ENCODE data around the gene PWWP2A. TPM values are rescaled to one million over a fixed set of nuclear protein-coding genes. Genes with fewer than 3 reads are reported as not detected.

PWWP2A gene
- total RNA-seq, 1 experiment from 2014 or later, result 61.1 TPM

DNA sequence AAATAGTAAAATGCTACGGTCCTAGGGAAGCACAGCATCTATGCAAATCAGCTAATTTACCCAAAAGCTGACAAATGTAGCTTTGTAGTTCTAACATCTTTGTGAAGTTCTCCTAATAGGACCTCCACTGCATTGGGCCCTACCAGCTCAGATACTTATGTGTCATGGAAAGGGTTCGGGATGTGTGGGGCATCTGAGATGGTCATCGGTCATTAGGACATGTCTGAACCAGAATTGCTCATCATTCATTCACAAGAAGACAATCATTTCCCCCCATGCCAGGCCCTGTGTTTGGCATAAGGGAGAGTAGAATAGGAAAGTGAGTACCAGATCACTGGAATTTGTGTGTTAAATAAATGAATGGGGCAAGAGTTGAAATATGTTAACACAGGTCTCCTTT is 35.7 kb downstream of the PWWP2A start (continued):
- TF ChIP-seq, protein P1, sequence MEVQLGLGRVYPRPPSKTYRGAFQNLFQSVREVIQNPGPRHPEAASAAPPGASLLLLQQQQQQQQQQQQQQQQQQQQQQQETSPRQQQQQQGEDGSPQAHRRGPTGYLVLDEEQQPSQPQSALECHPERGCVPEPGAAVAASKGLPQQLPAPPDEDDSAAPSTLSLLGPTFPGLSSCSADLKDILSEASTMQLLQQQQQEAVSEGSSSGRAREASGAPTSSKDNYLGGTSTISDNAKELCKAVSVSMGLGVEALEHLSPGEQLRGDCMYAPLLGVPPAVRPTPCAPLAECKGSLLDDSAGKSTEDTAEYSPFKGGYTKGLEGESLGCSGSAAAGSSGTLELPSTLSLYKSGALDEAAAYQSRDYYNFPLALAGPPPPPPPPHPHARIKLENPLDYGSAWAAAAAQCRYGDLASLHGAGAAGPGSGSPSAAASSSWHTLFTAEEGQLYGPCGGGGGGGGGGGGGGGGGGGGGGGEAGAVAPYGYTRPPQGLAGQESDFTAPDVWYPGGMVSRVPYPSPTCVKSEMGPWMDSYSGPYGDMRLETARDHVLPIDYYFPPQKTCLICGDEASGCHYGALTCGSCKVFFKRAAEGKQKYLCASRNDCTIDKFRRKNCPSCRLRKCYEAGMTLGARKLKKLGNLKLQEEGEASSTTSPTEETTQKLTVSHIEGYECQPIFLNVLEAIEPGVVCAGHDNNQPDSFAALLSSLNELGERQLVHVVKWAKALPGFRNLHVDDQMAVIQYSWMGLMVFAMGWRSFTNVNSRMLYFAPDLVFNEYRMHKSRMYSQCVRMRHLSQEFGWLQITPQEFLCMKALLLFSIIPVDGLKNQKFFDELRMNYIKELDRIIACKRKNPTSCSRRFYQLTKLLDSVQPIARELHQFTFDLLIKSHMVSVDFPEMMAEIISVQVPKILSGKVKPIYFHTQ (CRISPR knock-in tag; IDR thresholded peaks at IDR 0.05), result no peak
- TF ChIP-seq, protein P2, sequence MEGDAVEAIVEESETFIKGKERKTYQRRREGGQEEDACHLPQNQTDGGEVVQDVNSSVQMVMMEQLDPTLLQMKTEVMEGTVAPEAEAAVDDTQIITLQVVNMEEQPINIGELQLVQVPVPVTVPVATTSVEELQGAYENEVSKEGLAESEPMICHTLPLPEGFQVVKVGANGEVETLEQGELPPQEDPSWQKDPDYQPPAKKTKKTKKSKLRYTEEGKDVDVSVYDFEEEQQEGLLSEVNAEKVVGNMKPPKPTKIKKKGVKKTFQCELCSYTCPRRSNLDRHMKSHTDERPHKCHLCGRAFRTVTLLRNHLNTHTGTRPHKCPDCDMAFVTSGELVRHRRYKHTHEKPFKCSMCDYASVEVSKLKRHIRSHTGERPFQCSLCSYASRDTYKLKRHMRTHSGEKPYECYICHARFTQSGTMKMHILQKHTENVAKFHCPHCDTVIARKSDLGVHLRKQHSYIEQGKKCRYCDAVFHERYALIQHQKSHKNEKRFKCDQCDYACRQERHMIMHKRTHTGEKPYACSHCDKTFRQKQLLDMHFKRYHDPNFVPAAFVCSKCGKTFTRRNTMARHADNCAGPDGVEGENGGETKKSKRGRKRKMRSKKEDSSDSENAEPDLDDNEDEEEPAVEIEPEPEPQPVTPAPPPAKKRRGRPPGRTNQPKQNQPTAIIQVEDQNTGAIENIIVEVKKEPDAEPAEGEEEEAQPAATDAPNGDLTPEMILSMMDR (IDR thresholded peaks at IDR 0.05), result no peak
- TF ChIP-seq, protein P3, sequence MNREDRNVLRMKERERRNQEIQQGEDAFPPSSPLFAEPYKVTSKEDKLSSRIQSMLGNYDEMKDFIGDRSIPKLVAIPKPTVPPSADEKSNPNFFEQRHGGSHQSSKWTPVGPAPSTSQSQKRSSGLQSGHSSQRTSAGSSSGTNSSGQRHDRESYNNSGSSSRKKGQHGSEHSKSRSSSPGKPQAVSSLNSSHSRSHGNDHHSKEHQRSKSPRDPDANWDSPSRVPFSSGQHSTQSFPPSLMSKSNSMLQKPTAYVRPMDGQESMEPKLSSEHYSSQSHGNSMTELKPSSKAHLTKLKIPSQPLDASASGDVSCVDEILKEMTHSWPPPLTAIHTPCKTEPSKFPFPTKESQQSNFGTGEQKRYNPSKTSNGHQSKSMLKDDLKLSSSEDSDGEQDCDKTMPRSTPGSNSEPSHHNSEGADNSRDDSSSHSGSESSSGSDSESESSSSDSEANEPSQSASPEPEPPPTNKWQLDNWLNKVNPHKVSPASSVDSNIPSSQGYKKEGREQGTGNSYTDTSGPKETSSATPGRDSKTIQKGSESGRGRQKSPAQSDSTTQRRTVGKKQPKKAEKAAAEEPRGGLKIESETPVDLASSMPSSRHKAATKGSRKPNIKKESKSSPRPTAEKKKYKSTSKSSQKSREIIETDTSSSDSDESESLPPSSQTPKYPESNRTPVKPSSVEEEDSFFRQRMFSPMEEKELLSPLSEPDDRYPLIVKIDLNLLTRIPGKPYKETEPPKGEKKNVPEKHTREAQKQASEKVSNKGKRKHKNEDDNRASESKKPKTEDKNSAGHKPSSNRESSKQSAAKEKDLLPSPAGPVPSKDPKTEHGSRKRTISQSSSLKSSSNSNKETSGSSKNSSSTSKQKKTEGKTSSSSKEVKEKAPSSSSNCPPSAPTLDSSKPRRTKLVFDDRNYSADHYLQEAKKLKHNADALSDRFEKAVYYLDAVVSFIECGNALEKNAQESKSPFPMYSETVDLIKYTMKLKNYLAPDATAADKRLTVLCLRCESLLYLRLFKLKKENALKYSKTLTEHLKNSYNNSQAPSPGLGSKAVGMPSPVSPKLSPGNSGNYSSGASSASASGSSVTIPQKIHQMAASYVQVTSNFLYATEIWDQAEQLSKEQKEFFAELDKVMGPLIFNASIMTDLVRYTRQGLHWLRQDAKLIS (CRISPR knock-in tag; IDR thresholded peaks at IDR 0.05; ENCODE audit: borderline replicate concordance), result no peak
- no peak for TF ChIP-seq JAZF1 (CRISPR knock-in tag; IDR thresholded peaks at IDR 0.05)
- no peak for TF ChIP-seq ZNF396 (CRISPR knock-in tag; IDR thresholded peaks at IDR 0.05; ENCODE audit: borderline replicate concordance)
- TF ChIP-seq, protein P4, sequence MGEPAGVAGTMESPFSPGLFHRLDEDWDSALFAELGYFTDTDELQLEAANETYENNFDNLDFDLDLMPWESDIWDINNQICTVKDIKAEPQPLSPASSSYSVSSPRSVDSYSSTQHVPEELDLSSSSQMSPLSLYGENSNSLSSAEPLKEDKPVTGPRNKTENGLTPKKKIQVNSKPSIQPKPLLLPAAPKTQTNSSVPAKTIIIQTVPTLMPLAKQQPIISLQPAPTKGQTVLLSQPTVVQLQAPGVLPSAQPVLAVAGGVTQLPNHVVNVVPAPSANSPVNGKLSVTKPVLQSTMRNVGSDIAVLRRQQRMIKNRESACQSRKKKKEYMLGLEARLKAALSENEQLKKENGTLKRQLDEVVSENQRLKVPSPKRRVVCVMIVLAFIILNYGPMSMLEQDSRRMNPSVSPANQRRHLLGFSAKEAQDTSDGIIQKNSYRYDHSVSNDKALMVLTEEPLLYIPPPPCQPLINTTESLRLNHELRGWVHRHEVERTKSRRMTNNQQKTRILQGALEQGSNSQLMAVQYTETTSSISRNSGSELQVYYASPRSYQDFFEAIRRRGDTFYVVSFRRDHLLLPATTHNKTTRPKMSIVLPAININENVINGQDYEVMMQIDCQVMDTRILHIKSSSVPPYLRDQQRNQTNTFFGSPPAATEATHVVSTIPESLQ (CRISPR knock-in tag; IDR thresholded peaks at IDR 0.05), result no peak
- no peak for TF ChIP-seq FOXP1 (CRISPR knock-in tag; IDR thresholded peaks at IDR 0.05; ENCODE audit: borderline replicate concordance)

DNA sequence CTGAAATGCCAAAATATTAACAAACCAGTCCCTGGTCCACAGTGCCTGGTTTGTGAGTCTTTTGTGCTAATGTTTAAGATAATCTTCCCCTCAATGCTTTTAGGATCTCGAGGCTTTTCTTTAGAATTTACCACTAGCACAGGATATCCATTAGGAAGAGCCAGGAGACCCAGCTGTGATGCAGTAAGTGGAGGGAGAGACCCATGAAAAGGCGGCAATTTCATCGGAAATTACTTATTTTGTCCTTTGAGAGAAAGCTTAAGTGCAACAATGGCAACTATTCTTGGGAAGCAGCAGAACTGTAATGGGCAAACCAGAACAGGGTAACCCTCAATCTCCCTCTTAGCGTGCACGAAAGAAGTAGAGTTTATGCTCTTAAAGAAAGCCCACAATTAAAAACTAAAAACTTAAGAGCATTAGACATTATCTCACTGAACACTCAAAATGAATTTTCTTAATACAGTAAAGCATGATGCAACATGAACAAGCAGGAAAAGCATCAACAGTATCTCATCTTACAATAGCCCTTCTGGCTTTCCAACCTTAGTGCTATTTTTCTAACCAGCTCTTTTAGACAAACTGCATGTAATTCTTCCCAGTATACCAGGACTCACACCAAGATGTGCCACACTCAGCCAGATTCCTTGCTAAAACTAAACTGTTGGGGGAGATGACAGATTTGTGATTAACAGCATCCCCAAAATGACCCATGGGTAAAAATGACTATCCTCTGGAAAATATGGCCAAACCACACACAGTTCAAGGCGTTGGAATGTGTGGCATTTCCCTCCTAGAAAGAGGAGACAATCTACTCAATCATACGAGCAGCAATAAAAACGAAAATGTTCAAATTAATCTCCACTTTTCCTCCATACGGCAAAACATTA is 36.4 kb downstream of the PWWP2A start:
- H3K27me3 Mint-ChIP-seq (ENCODE audit: low read depth), result no peaks in the 10 kb centered on the region; the same call in 1 of the 2 replicates
- no peak for ATAC-seq

More for the DNA sequence above, 36.4 kb downstream of the PWWP2A start:
- Mint-ChIP-seq H3K36me3 (peaks cover 11% of the 10 kb centered on the region), H3K9me3 (no peaks in the 10 kb centered on the region), H3K4me3 (no peak overlapping the region), H3K27ac (peak overlapping the region; percentile 84), H3K4me1 (peaks cover 29% of the 10 kb centered on the region)
- ChIA-PET CTCF (interaction anchor here (1.2 to 2.0 kb wide), 4 partner anchors 77 to 356 kb away, joined by 4 to 6 read pairs (median 4); no protein-coding TSS in a partner anchor), POLR2A (no interaction called here)
- DNase-seq (ENCODE audit: low spot score), result no peak
- TF ChIP-seq CREM (CRISPR knock-in tag; IDR thresholded peaks at IDR 0.05) (no peak), SOX15 (CRISPR knock-in tag; IDR thresholded peaks at IDR 0.05) (no peak), PRRX2 (CRISPR knock-in tag; IDR thresholded peaks at IDR 0.05) (no peak)
- TF ChIP-seq, protein P5, sequence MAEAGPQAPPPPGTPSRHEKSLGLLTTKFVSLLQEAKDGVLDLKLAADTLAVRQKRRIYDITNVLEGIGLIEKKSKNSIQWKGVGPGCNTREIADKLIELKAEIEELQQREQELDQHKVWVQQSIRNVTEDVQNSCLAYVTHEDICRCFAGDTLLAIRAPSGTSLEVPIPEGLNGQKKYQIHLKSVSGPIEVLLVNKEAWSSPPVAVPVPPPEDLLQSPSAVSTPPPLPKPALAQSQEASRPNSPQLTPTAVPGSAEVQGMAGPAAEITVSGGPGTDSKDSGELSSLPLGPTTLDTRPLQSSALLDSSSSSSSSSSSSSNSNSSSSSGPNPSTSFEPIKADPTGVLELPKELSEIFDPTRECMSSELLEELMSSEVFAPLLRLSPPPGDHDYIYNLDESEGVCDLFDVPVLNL (CRISPR knock-in tag; IDR thresholded peaks at IDR 0.05; ENCODE audit: borderline replicate concordance, low read depth), result no peak
- TF ChIP-seq, protein P6, sequence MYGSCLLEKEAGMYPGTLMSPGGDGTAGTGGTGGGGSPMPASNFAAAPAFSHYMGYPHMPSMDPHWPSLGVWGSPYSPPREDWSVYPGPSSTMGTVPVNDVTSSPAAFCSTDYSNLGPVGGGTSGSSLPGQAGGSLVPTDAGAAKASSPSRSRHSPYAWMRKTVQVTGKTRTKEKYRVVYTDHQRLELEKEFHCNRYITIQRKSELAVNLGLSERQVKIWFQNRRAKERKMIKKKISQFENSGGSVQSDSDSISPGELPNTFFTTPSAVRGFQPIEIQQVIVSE (CRISPR knock-in tag; IDR thresholded peaks at IDR 0.05; ENCODE audit: borderline replicate concordance), result no peak

Data from WTC11 (cell line).